Measurements from ENCODE around the gene MARCHF6. TPM values are rescaled to one million over a fixed set of nuclear protein-coding genes. Genes with fewer than 3 reads are reported as not detected.
A peak's percentile ranks its signal among the peaks of the same experiment; 100 is the strongest.

Gene MARCHF6
- polyA plus RNA-seq, 1 of the 3 experiments (the other 2 are of a cell fraction), result 52.4 TPM

- CTCF ChIA-PET, result interaction anchor here (0.8 to 2.3 kb wide), 6 partner anchors 8 to 533 kb away, joined by 3 to 7 read pairs (median 3); no protein-coding TSS in a partner anchor
- Histone ChIP-seq H3K9me2 (no peaks in the 10 kb centered on the region), H3K4me1 (ENCODE audit: control insufficient read depth in 1 of 2, insufficient read depth in 2 of 2, low read depth in 1 of 2, low read length in 1 of 2) (peaks cover 0 to 24% of the 10 kb centered on the region in 2 experiments; a peak in 3 of 4 replicates), H3F3A (replicated peaks; ENCODE audit: insufficient read depth) (no peaks in the 10 kb centered on the region), H3K27me3 (ENCODE audit: insufficient read depth) (no peaks in the 10 kb centered on the region), H3K4me2 (no peak overlapping the region; the same call in 1 of the 2 replicates), H4K20me1 (ENCODE audit: insufficient read depth) (no peaks in the 10 kb centered on the region), H3K4me3 (ENCODE audit: low read depth in 2 of 2, low read length in 1 of 2) (no peak overlapping the region), H3K27ac (ENCODE audit: low read depth in 2 of 2, low read length in 1 of 2) (peak overlapping the region; percentile 18 to 72; a peak in 3 of 4 replicates), H3K36me3 (replicated peaks in 1 of 2; ENCODE audit: control insufficient read depth in 1 of 2, insufficient read depth in 2 of 2, low read length in 1 of 2) (no peaks in the 10 kb centered on the region), H3K9me3 (no peaks in the 10 kb centered on the region), H3K9ac (no peak overlapping the region), H2AFZ (ENCODE audit: low read depth) (no peak overlapping the region), H3K79me2 (ENCODE audit: insufficient read depth) (no peaks in the 10 kb centered on the region)
- no peak for TF ChIP-seq YY1 (IDR thresholded peaks at IDR 0.05; ENCODE audit: low read depth)
- no peak for TF ChIP-seq POLR2AphosphoS5 (IDR thresholded peaks at IDR 0.05; ENCODE audit: low read depth, low read length)
- TF ChIP-seq FOSL2 (IDR thresholded peaks at IDR 0.05; ENCODE audit: borderline replicate concordance, low read depth), result no peak
- no peak for TF ChIP-seq RCOR1 (IDR thresholded peaks at IDR 0.05; ENCODE audit: low read length)
- TF ChIP-seq USF1 (IDR thresholded peaks at IDR 0.05; ENCODE audit: borderline replicate concordance, low read depth), result no peak
- TF ChIP-seq RXRA (IDR thresholded peaks at IDR 0.05; ENCODE audit: borderline replicate concordance, low read depth), result no peak
- no peak for TF ChIP-seq NFIC (IDR thresholded peaks at IDR 0.05; ENCODE audit: borderline replicate concordance)
- DNase-seq, result no peak
- WGBS (ENCODE audit: low lambda C conversion rate), result 43% methylated on average over 2 of the region's 2 CpGs
- POLR2A ChIA-PET, result interaction anchor here (1.9 kb wide), 1 partner anchor 24 kb away, joined by 16 read pairs; the partner anchor contains the start of gene MARCHF6
Observed at GRCh38 chr5:10329446-10329819, 24.1 kb upstream of the MARCHF6 start.

- Histone ChIP-seq H3K79me2 (ENCODE audit: insufficient read depth) (no peaks in the 10 kb centered on the region), H3K4me3 (ENCODE audit: low read depth in 2 of 2, low read length in 1 of 2) (no peak overlapping the region; a peak in 1 of 4 replicates), H3K4me2 (peak overlapping the region; percentile 55; the same call in 1 of the 2 replicates), H3K4me1 (ENCODE audit: control insufficient read depth in 1 of 2, insufficient read depth in 2 of 2, low read depth in 1 of 2, low read length in 1 of 2) (peaks cover 0 to 24% of the 10 kb centered on the region in 2 experiments; a peak in 3 of 4 replicates), H3F3A (replicated peaks; ENCODE audit: insufficient read depth) (no peaks in the 10 kb centered on the region), H3K36me3 (replicated peaks in 1 of 2; ENCODE audit: control insufficient read depth in 1 of 2, insufficient read depth in 2 of 2, low read length in 1 of 2) (no peaks in the 10 kb centered on the region), H3K9ac (no peak overlapping the region), H2AFZ (ENCODE audit: low read depth) (no peak overlapping the region), H3K27ac (ENCODE audit: low read depth in 2 of 2, low read length in 1 of 2) (peak overlapping the region; percentile 18 to 72; a peak in 3 of 4 replicates), H3K27me3 (ENCODE audit: insufficient read depth) (no peaks in the 10 kb centered on the region), H3K9me3 (no peaks in the 10 kb centered on the region), H4K20me1 (ENCODE audit: insufficient read depth) (no peaks in the 10 kb centered on the region), H3K9me2 (no peaks in the 10 kb centered on the region)
- TF ChIP-seq EP300 (IDR thresholded peaks at IDR 0.05; ENCODE audit: borderline replicate concordance in 1 of 2, low read depth in 1 of 2, low read length in 1 of 2) (peak in 1 of 2 experiments; percentile 58; a peak in 1 of 4 replicates), FOXJ3 (CRISPR knock-in tag; IDR thresholded peaks at IDR 0.05) (no peak), NFIC (IDR thresholded peaks at IDR 0.05; ENCODE audit: borderline replicate concordance) (0 out of 2 replicates have a peak, but pooled peaks have one; percentile 15), POLR2AphosphoS5 (IDR thresholded peaks at IDR 0.05; ENCODE audit: low read depth, low read length) (0 out of 2 replicates have a peak, but pooled peaks have one; percentile 22), SIN3A (IDR thresholded peaks at IDR 0.05; ENCODE audit: borderline replicate concordance, low read depth, low read length) (0 out of 2 replicates have a peak, but pooled peaks have one; percentile 17), MXI1 (IDR thresholded peaks at IDR 0.05; ENCODE audit: low read depth, low read length) (peak; percentile 65), RAD21 (IDR thresholded peaks at IDR 0.05; ENCODE audit: low read length) (0 out of 2 replicates have a peak, but pooled peaks have one; percentile 6), YY1 (IDR thresholded peaks at IDR 0.05; ENCODE audit: low read depth) (no peak), RCOR1 (IDR thresholded peaks at IDR 0.05; ENCODE audit: low read length) (0 out of 2 replicates have a peak, but pooled peaks have one; percentile 22), TCF12 (IDR thresholded peaks at IDR 0.05) (peak; percentile 86), GATA2 (CRISPR knock-in tag; IDR thresholded peaks at IDR 0.05) (no peak), MEF2A (IDR thresholded peaks at IDR 0.05; ENCODE audit: borderline replicate concordance, low read depth) (no peak)
- TF ChIP-seq, protein P1, sequence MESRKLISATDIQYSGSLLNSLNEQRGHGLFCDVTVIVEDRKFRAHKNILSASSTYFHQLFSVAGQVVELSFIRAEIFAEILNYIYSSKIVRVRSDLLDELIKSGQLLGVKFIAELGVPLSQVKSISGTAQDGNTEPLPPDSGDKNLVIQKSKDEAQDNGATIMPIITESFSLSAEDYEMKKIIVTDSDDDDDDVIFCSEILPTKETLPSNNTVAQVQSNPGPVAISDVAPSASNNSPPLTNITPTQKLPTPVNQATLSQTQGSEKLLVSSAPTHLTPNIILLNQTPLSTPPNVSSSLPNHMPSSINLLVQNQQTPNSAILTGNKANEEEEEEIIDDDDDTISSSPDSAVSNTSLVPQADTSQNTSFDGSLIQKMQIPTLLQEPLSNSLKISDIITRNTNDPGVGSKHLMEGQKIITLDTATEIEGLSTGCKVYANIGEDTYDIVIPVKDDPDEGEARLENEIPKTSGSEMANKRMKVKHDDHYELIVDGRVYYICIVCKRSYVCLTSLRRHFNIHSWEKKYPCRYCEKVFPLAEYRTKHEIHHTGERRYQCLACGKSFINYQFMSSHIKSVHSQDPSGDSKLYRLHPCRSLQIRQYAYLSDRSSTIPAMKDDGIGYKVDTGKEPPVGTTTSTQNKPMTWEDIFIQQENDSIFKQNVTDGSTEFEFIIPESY (IDR thresholded peaks at IDR 0.05; ENCODE audit: borderline replicate concordance, low read depth), result no peak
- CTCF ChIA-PET, result interaction anchor here (0.8 to 2.3 kb wide), 6 partner anchors 9 to 532 kb away, joined by 3 to 7 read pairs (median 3); no protein-coding TSS in a partner anchor
- peak; percentile 42 for DNase-seq
- 58% methylated on average over 4 of the region's 7 CpGs for WGBS (ENCODE audit: low lambda C conversion rate)
- POLR2A ChIA-PET, result interaction anchor here (1.9 kb wide), 1 partner anchor 23 kb away, joined by 16 read pairs; the partner anchor contains the start of gene MARCHF6
Observed at GRCh38 chr5:10329820-10330481, 23.5 kb upstream of the MARCHF6 start.

Measured in SK-N-SH (cell line).